Heart left ventricle (tissue), 16 donors: Measurements from ENCODE around the gene SKA2. TPM values are rescaled to one million over a fixed set of nuclear protein-coding genes. Genes with fewer than 3 reads are reported as not detected.
A peak's percentile ranks its signal among the peaks of the same experiment; 100 is the strongest.

ENCODE experiments used
- ATAC-seq, 4 donors: fragments of 200-7000 bp; cut with Tn5 transposase; one replicate each; pipeline ENCODE4 v1.9.1; 2020 to 2022; ENCODE audit warnings: moderate library complexity in 4 of 4, mild to moderate bottlenecking in 3 of 4, moderate number of reproducible peaks in 1 of 4
- DNase-seq, 5 donors: peaks; one replicate each; pipeline ENCODE4 v3.0.0-alpha.2; 2020
- H3K27ac ChIP-seq, 12 donors: fragments of 200-600 bp; sonication (generic) in 4 of 12; one replicate each; pipeline versions ENCODE4 v1.5.0 to v1.8.0; 2016 to 2022; ENCODE audit warnings: mild to moderate bottlenecking in 2 of 12
- H3K27me3 ChIP-seq, 9 donors: fragments of 200-600 bp; sonication (generic) in 2 of 9; one replicate each; pipeline versions ENCODE4 v1.5.1 to v1.8.0; 2016 to 2022; ENCODE audit warnings: mild to moderate bottlenecking in 3 of 9
- H3K36me3 ChIP-seq, 9 donors: fragments of 200-600 bp; sonication (generic) in 2 of 9; one replicate each; pipeline versions ENCODE4 v1.5.0 to v1.8.0; 2018 to 2022; ENCODE audit warnings: mild to moderate bottlenecking in 2 of 9
- H3K4me1 ChIP-seq, 12 donors: fragments of 200-600 bp; sonication (generic) in 4 of 12; one replicate each; pipeline versions ENCODE4 v1.5.0 to v1.8.0; 2016 to 2022; ENCODE audit warnings: mild to moderate bottlenecking in 3 of 12
- H3K4me3 ChIP-seq, 12 donors: fragments of 200-600 bp; sonication (generic) in 4 of 12; one replicate each; pipeline versions ENCODE4 v1.5.0 to v1.8.0; 2017 to 2022; ENCODE audit warnings: mild to moderate bottlenecking in 9 of 12, moderate library complexity in 4 of 12
- H3K9me3 ChIP-seq, 12 donors: fragments of 200-600 bp; sonication (generic) in 4 of 12; one replicate each; pipeline versions ENCODE4 v1.5.0 to v1.8.0; 2016 to 2022; ENCODE audit warnings: mild to moderate bottlenecking in 1 of 12
- CTCF ChIP-seq, 12 donors: fragments of 200-600 bp; sonication (generic) in 4 of 12; IDR thresholded peaks; one replicate each; pipeline versions ENCODE4 v1.5.0 to v1.8.0; 2018 to 2022; ENCODE audit warnings: antibody characterized with exemption in 12 of 12, mild to moderate bottlenecking in 5 of 12
- POLR2A ChIP-seq, 2 donors: fragments of 450-650 bp; IDR thresholded peaks; one replicate each; pipeline ENCODE4 v1.6.1; 2017; ENCODE audit warnings: antibody characterized with exemption in 2 of 2, mild to moderate bottlenecking in 2 of 2, moderate library complexity in 2 of 2
- WGBS, 4 donors: extraction: QIAGEN DNeasy Blood & Tissue Kit in 2 of 4; methylation state at CpG; one replicate each; pipeline versions ENCODE4 v1.1.5 to v1.1.7; 2013 to 2018; 5-methylcytosine and 5-hydroxymethylcytosine counted together
- intact Hi-C, 10 donors: fragments of 100-400 bp; cut with DNase I; formaldehyde crosslinking; loops; one replicate each; pipeline versions ENCODE4 v1.11.1 to v1.14.2; 2022
- long read RNA-seq, 3 donors: library from polyadenylated mRNA; unstranded; transcript quantifications; one replicate each; pipeline ENCODE4 v2.0.0, GENCODE V29; 2020 to 2021
- polyA plus RNA-seq, 2 donors: library from polyadenylated mRNA; stranded (reverse); fragments of 200-250 nt; gene quantifications; one replicate each; pipeline ENCODE4 v1.2.3, GENCODE V29; 2013
- total RNA-seq, 9 donors: library from RNA; depleted of rRNA in 2 of 9; stranded (reverse); fragments of >200 nt in 2 of 9; fragmentation: NEBNext Ultra II Directional in 3 of 9; extraction: Animal tissue kit (Norgen Biotek cat#: 25700) in 3 of 9; gene quantifications; one replicate each; pipeline versions ENCODE4 v1.1.0 to v1.2.4, GENCODE V29; 2016 to 2023
- donor health status: ischemic (EF 13 %, LVEDD 7.1; RV severe dilation, severe dysfunction).
- donor health status: healthy with polysubstance abuse.
- donor health status: DM: no; HTN: yes; CAD: no.
- donor health status: DM: no; HTN: no; CAD: no.
- donor health status: ischemic (EF 25% LVEDD 6.9; RV normal size, moderate dysfunction).
- donor health status: ischemic (EF 25% LVEDD 5.7; RV mildly dilated, moderate dysfunction).
- donor health status: healthy.
- donor health status: DM: yes; HTN: yes; CAD: no.
- donor health status: ischemic (EF 35%, LVEDD 5.7; RV mildly dilated, moderate dysfunction).
- donor health status: nonischemic (EF 11% LVEDD 7.7; RV severe dilation, severe dysfunction).
- donor health status: DM: yes; HTN: yes; CAD: no.
- donor health status: PGD.
- donor health status: ischemic (EF 29% LVEDD 5.4; RV normal size, mild dysfunction).
- donor health status: nonischemic (EF 23%, LVEDD 6.1; RV moderate dilation, normal function).

The SKA2 gene, protein sequence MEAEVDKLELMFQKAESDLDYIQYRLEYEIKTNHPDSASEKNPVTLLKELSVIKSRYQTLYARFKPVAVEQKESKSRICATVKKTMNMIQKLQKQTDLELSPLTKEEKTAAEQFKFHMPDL
- 10 to 100 TPM; 23.7 to 52.3 (median 39.1) TPM for total RNA-seq
- polyA plus RNA-seq = 10 to 100 TPM; 33.8 to 44.9 TPM
- long read RNA-seq, donor 1, transcript SKA2-201 (4 exons, 2,798 nt) = major isoform, 5 of 13 reads
- long read RNA-seq, donor 1, partial matches to known transcripts = 0 of 13 reads
- long read RNA-seq, donor 1, other reads (novel, unspliced or antisense) = 3 of 13 reads
- long read RNA-seq, donor 2, transcript SKA2-201 (4 exons, 2,798 nt) = major isoform, 10 of 26 reads
- long read RNA-seq, donor 2, transcript SKA2-206 (3 exons, 595 nt) = minor isoform, 8 of 26 reads
- long read RNA-seq, donor 2, partial matches to known transcripts = 1 of 26 reads
- long read RNA-seq, donor 2, other reads (novel, unspliced or antisense) = 1 of 26 reads
- long read RNA-seq, donor 3, transcript SKA2-206 (3 exons, 595 nt) = major isoform, 5 of 9 reads
- long read RNA-seq, donor 3, partial matches to known transcripts = 0 of 9 reads
- long read RNA-seq, donor 3, other reads (novel, unspliced or antisense) = 1 of 9 reads

DNA sequence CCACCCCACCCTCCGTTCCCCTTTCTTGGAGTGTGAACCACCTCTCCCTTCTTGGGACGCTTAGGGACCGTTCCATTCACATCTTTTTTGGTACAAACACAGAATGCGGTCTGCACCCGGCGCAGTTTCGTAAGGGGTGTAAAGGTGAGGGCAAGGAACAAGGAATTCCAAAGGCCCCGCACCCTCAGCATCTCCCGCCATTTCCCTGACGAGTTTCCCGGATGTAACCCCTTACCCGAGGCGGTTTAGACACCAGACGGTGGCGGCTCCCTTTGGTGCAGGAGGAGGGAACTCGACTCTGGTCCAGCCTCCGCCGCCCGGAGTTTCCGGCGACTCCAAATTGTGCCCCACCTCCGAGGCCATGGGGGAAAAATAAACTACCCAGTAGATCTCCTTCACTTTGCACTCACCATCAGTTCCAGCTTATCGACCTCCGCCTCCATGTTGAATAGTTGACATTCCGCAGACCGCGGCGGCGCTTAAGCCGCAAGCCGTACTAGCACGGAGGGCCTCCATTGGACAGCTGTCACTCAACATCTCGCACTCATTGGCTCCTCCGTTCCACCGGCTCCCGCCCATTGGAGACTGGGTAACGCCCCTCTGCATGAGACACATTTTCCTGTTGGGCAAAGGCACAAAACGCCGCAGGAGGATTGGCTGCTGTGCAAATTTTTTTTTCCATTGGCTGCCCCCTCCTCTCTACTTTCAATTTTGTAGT is at the start of gene SKA2:
SKA2 (minus strand) TSS at position 466 of the 718 bp plus-strand sequence; CDS start at position 443, 23 bp downstream.
- DNase-seq (peak; percentile 96 to 98 (median 97)), ATAC-seq (peak; percentile 97 to 98 (median 98))
- H3K4me3 ChIP-seq = peak within 1 kb of the TSS; percentile 52 to 91 (median 74)
- no peaks in the 10 kb centered on the region for H3K36me3 ChIP-seq
- H3K27ac ChIP-seq = peak within 1 kb of the TSS; percentile 35 to 89 (median 84)
- TF ChIP-seq CTCF (IDR thresholded peaks at IDR 0.05) (no peak), POLR2A (IDR thresholded peaks at IDR 0.05) (no peak)
- intact Hi-C loops = loop anchor here in 7 of 10 donors (1.0 to 10.0 kb wide), 6 partner anchors 48 to 638 kb away; partner anchors contain the start of gene TRIM37 (in 6 of the 7)
- H3K4me1 ChIP-seq = peaks cover 0 to 37% (median 15%) of the 10 kb centered on the region in 12 donors
- H3K9me3 ChIP-seq = no peaks in the 10 kb centered on the region
- no peaks in the 10 kb centered on the region for H3K27me3 ChIP-seq
- 0 to 1% (median 0%) methylated on average over 37 to 39 of the region's 39 CpGs for WGBS, 4 donors

- Histone ChIP-seq H3K36me3 (peaks cover 0 to 37% (median 0%) of the 10 kb centered on the region in 9 donors), H3K27ac (no peak overlapping the region), H3K9me3 (no peaks in the 10 kb centered on the region), H3K4me1 (no peaks in the 10 kb centered on the region), H3K27me3 (no peaks in the 10 kb centered on the region), H3K4me3 (no peak overlapping the region)
- 92 to 100% (median 96%) methylated on average over 1 of the region's 1 CpG for WGBS, 4 donors
- no peak for TF ChIP-seq CTCF (IDR thresholded peaks at IDR 0.05)
- TF ChIP-seq POLR2A (IDR thresholded peaks at IDR 0.05) = no peak
- no peak for ATAC-seq
- intact Hi-C loops = no loop called here
- DNase-seq = no peak
Measured at GRCh38 chr17:59202320-59202719, 47.3 kb upstream of the SKA2 start.

DNA sequence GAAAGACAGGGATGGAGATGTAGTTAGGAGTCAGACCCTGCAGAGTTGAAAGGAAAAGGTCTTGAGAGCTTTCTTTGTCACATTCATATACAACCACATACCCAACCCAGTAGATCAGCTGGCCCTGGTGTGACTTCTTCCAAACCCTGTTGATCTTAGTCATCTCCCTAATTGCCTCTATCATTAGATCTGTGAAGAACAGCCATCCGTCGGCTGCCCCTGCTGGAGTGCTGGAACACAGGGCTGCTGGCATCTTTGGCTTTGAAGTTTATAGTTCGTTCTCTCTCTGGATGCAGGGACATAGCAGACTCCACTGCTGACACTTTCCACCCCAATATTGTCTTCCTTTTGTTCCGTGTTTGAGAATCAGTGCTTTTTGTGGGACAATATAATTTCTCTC is 44.4 kb upstream of the SKA2 start:
- intact Hi-C loops = no loop called here
- H3K27ac ChIP-seq = no peak overlapping the region
- H3K27me3 ChIP-seq = no peaks in the 10 kb centered on the region
- no peak for TF ChIP-seq POLR2A (IDR thresholded peaks at IDR 0.05)
- no peak for TF ChIP-seq CTCF (IDR thresholded peaks at IDR 0.05)
- no peaks in the 10 kb centered on the region for H3K9me3 ChIP-seq
- 91 to 95% (median 93%) methylated on average over 4 of the region's 4 CpGs for WGBS, 4 donors
- no peaks in the 10 kb centered on the region for H3K4me1 ChIP-seq
- no peak for DNase-seq
- H3K36me3 ChIP-seq = peaks cover 0 to 47% (median 0%) of the 10 kb centered on the region in 9 donors
- no peak overlapping the region for H3K4me3 ChIP-seq
- ATAC-seq = no peak
